ENCODE results near the gene MTCL1.

- TF ChIP-seq YY1 (IDR thresholded peaks at IDR 0.05; ENCODE audit: insufficient read depth, insufficient read length) (no peak), ZNF274 (IDR thresholded peaks at IDR 0.05; ENCODE audit: low read depth, low read length) (no peak)
These were observed 35.8 kb downstream of the MTCL1 start for GRCh38 chr18:8741117-8741516.

All from NT2/D1 (cell line).